H1 (cell line): Measurements from ENCODE around the gene CDH2. TPM values are rescaled to one million over a fixed set of nuclear protein-coding genes. Genes with fewer than 3 reads are reported as not detected.

Experiments used
- CTCF ChIA-PET: fragments of 300-600 bp; sonication (Branson Sonifier 250); formaldehyde crosslinking; loops from one replicate; lab custom pipeline; 2021; ENCODE audit not compliant: partially characterized antibody; lab: Charles Lee
- POLR2A ChIA-PET: fragments of 300-600 bp; sonication (Branson Sonifier 250); formaldehyde crosslinking; loops from one replicate; lab custom pipeline; 2021; ENCODE audit warnings: inconsistent platforms; ENCODE audit not compliant: partially characterized antibody; lab: Charles Lee
- DNase-seq, 2 experiments: peaks; one replicate each; pipeline versions ENCODE4 v3.0.0 to v3.0.0-alpha.2; 2010 to 2022; ENCODE audit warnings: low spot score in 2 of 2, low read depth in 1 of 2, mixed read lengths in 1 of 2
- FAIRE-seq: peaks from 2 replicates; lab custom pipeline; 2011; peaks lifted over from hg19 to GRCh38; lab: Jason Lieb, UNC
- H2AFZ ChIP-seq: 2 replicates; pipeline ENCODE4 v1.8.1; 2012; ENCODE audit warnings: low read length, inconsistent platforms
- H2AK5ac ChIP-seq: 2 replicates; pipeline ENCODE4 v1.6.1; 2013; ENCODE audit warnings: low read depth, low read length
- H2BK120ac ChIP-seq: replicated peaks from 2 replicates; pipeline ENCODE3; 2013; ENCODE audit warnings: low read depth, low read length, inconsistent platforms
- H2BK12ac ChIP-seq: 2 replicates; pipeline ENCODE4 v1.6.1; 2013; ENCODE audit warnings: low read depth, low read length
- H2BK15ac ChIP-seq: 2 replicates; pipeline ENCODE4 v1.6.1; 2013; ENCODE audit warnings: low read length
- H2BK20ac ChIP-seq: 2 replicates; pipeline ENCODE4 v1.6.1; 2013; ENCODE audit warnings: low read length
- H2BK5ac ChIP-seq: 2 replicates; pipeline ENCODE4 v1.6.1; 2013; ENCODE audit warnings: low read depth, low read length
- H3K14ac ChIP-seq: 2 replicates; pipeline ENCODE4 v1.6.1; 2013; ENCODE audit warnings: inconsistent platforms; ENCODE audit not compliant: insufficient read length
- H3K18ac ChIP-seq: 2 replicates; pipeline ENCODE4 v1.6.1; 2013; ENCODE audit warnings: low read length; ENCODE audit errors: extremely low read depth
- H3K23ac ChIP-seq: 2 replicates; pipeline ENCODE4 v1.6.1; 2013; ENCODE audit warnings: inconsistent platforms; ENCODE audit not compliant: insufficient read length
- H3K23me2 ChIP-seq: 2 replicates; pipeline ENCODE4 v1.6.1; 2013; ENCODE audit warnings: low read depth, low read length
- H3K27ac ChIP-seq: 2 replicates; pipeline ENCODE4 v1.6.1; 2011; ENCODE audit warnings: low read depth, low read length, inconsistent platforms
- H3K27me3 ChIP-seq, 4 experiments: replicated peaks in 1 of 4; 1 replicate in 1 of 4; 2 replicates in 3 of 4; pipeline versions ENCODE4 v1.6.1 to v1.8.1; 2011 to 2013; ENCODE audit warnings: low read length in 3 of 4, mild to moderate bottlenecking in 3 of 4, inconsistent platforms in 2 of 4, mixed read lengths in 2 of 4, moderate library complexity in 1 of 4; ENCODE audit not compliant: control insufficient read depth in 3 of 4, insufficient read depth in 3 of 4; ENCODE audit errors: extremely low read depth in 1 of 4
- H3K36me3 ChIP-seq, 4 experiments: 2 replicates each; pipeline versions ENCODE4 v1.6.1 to v1.8.1; 2011 to 2013; ENCODE audit warnings: mild to moderate bottlenecking in 4 of 4, low read length in 3 of 4, moderate library complexity in 2 of 4, control low read depth in 1 of 4, inconsistent platforms in 1 of 4; ENCODE audit not compliant: insufficient read depth in 4 of 4, control insufficient read depth in 2 of 4
- H3K4ac ChIP-seq: replicated peaks from 2 replicates; pipeline ENCODE3; 2013; ENCODE audit warnings: low read length, low read depth, mixed read lengths, inconsistent platforms; ENCODE audit not compliant: insufficient read length
- H3K4me1 ChIP-seq, 4 experiments: replicated peaks in 1 of 4; 1 replicate in 1 of 4; 2 replicates in 3 of 4; pipeline versions ENCODE4 v1.6.1 to v1.8.1; 2011 to 2013; ENCODE audit warnings: low read length in 3 of 4, inconsistent platforms in 2 of 4, mixed read lengths in 1 of 4; ENCODE audit not compliant: insufficient read depth in 4 of 4, control insufficient read depth in 3 of 4
- H3K4me2 ChIP-seq, 2 experiments: 2 replicates each; pipeline versions ENCODE4 v1.6.1 to v1.8.1; 2011 to 2013; ENCODE audit warnings: low read depth in 2 of 2, low read length in 2 of 2, control low read depth in 1 of 2, inconsistent platforms in 1 of 2, mild to moderate bottlenecking in 1 of 2; ENCODE audit not compliant: insufficient read depth in 1 of 2
- H3K4me3 ChIP-seq, 4 experiments: fragments of 200-600, 300-600 bp in 1 of 4; sonication (generic), shearing (Covaris generic), sonication (Bioruptor Twin) in 1 of 4; 2 replicates each; pipeline versions ENCODE4 v1.5.1 to v1.8.1; 2011 to 2016; ENCODE audit warnings: low read length in 4 of 4, low read depth in 3 of 4, control low read depth in 2 of 4, inconsistent platforms in 2 of 4, mild to moderate bottlenecking in 2 of 4, mixed read lengths in 1 of 4, moderate library complexity in 1 of 4; ENCODE audit not compliant: insufficient read depth in 2 of 4; ENCODE audit errors: extremely low read depth in 1 of 4
- H3K56ac ChIP-seq: replicated peaks from 2 replicates; pipeline ENCODE3; 2013; ENCODE audit warnings: low read depth, mild to moderate bottlenecking, mixed read lengths, low read length, inconsistent platforms; ENCODE audit not compliant: insufficient read length
- H3K79me1 ChIP-seq: 2 replicates; pipeline ENCODE4 v1.6.1; 2013; ENCODE audit warnings: low read depth, low read length, control low read depth
- H3K79me2 ChIP-seq, 2 experiments: 2 replicates each; pipeline versions ENCODE4 v1.6.1 to v1.8.1; 2012 to 2013; ENCODE audit warnings: low read length in 2 of 2, mild to moderate bottlenecking in 2 of 2, inconsistent platforms in 1 of 2; ENCODE audit not compliant: insufficient read depth in 2 of 2, control insufficient read depth in 1 of 2
- H3K9ac ChIP-seq, 4 experiments: replicated peaks in 1 of 4; 1 replicate in 1 of 4; 2 replicates in 3 of 4; pipeline versions ENCODE4 v1.6.1 to v1.8.1; 2011 to 2013; ENCODE audit warnings: low read depth in 3 of 4, low read length in 3 of 4, control low read depth in 2 of 4, mild to moderate bottlenecking in 2 of 4, moderate library complexity in 2 of 4, inconsistent platforms in 1 of 4; ENCODE audit errors: extremely low read depth in 1 of 4
- H3K9me3 ChIP-seq, 2 experiments: 2 replicates each; pipeline versions ENCODE4 v1.6.1 to v1.8.1; 2012 to 2013; ENCODE audit warnings: mild to moderate bottlenecking in 2 of 2, moderate library complexity in 2 of 2, control low read depth in 1 of 2, inconsistent platforms in 1 of 2, low read depth in 1 of 2, low read length in 1 of 2, mixed read lengths in 1 of 2; ENCODE audit not compliant: insufficient read depth in 2 of 2
- H4K20me1 ChIP-seq, 2 experiments: replicated peaks in 1 of 2; 2 replicates each; pipeline versions ENCODE3 to v1.8.1; 2011 to 2013; ENCODE audit warnings: inconsistent platforms in 2 of 2, low read length in 2 of 2, mild to moderate bottlenecking in 1 of 2; ENCODE audit not compliant: insufficient read depth in 2 of 2, control insufficient read depth in 1 of 2
- H4K5ac ChIP-seq: 2 replicates; pipeline ENCODE4 v1.6.1; 2013; ENCODE audit warnings: low read length, low read depth, mixed read lengths, inconsistent platforms; ENCODE audit not compliant: insufficient read length
- H4K8ac ChIP-seq: 2 replicates; pipeline ENCODE4 v1.8.0; 2013; ENCODE audit warnings: mild to moderate bottlenecking, moderate library complexity, low read length, inconsistent platforms; ENCODE audit not compliant: insufficient read depth; ENCODE audit errors: extremely low read depth
- H4K91ac ChIP-seq: replicated peaks from 2 replicates; pipeline ENCODE3; 2013; ENCODE audit warnings: low read length, mixed read lengths, inconsistent platforms; ENCODE audit not compliant: insufficient read length
- JUN ChIP-seq: IDR thresholded peaks from 2 replicates; pipeline ENCODE4 v1.6.1; 2011; ENCODE audit warnings: low read depth, mild to moderate bottlenecking, improper control_type of control experiment, low read length
- NRF1 ChIP-seq: IDR thresholded peaks from 2 replicates; pipeline ENCODE4 v1.6.1; 2011; ENCODE audit warnings: mild to moderate bottlenecking, low read depth, low read length, improper control_type of control experiment
- RAD21 ChIP-seq, 2 experiments: IDR thresholded peaks in 1 of 2; conservative IDR thresholded peaks in 1 of 2; 2 replicates each; pipeline ENCODE4 v1.6.1; 2011; ENCODE audit warnings: low read depth in 2 of 2, low read length in 2 of 2, improper control_type of control experiment in 1 of 2, inconsistent platforms in 1 of 2, mild to moderate bottlenecking in 1 of 2, moderate library complexity in 1 of 2
- RBBP5 ChIP-seq: IDR thresholded peaks from 2 replicates; pipeline ENCODE4 v1.7.1; 2012; ENCODE audit warnings: low read depth, mild to moderate bottlenecking, inconsistent platforms, low read length, moderate library complexity, borderline replicate concordance
- RXRA ChIP-seq: IDR thresholded peaks from 2 replicates; pipeline ENCODE4 v1.6.1; 2011; ENCODE audit warnings: low read depth, mild to moderate bottlenecking, low read length, moderate library complexity; ENCODE audit not compliant: insufficient read depth
- SP2 ChIP-seq: IDR thresholded peaks from 2 replicates; pipeline ENCODE4 v1.6.1; 2012; ENCODE audit warnings: mild to moderate bottlenecking, low read length, inconsistent platforms
- WGBS, 2 experiments: shearing (Covaris generic) in 1 of 2; methylation state at CpG; one replicate each; pipeline versions ENCODE4 v1.1.6 to v1.1.7; 2013 to 2015; ENCODE audit warnings: low lambda C conversion rate in 2 of 2, mixed read lengths in 2 of 2, inconsistent platforms in 1 of 2, low coverage in 1 of 2, missing lambda C conversion rate in 1 of 2; ENCODE audit not compliant: insufficient replicate concordance in 2 of 2, insufficient coverage in 1 of 2, insufficient read length in 1 of 2; ENCODE audit errors: extremely low coverage in 1 of 2, missing lambda C conversion rate in 1 of 2; 5-methylcytosine and 5-hydroxymethylcytosine counted together
- polyA plus RNA-seq, 7 experiments: library from polyadenylated mRNA; depleted of rRNA in 3 of 7; stranded (reverse) in 5 of 7; unstranded in 2 of 7; fragments of >200 nt in 5 of 7; fragments of 200-250 nt in 2 of 7; gene quantifications; 1 replicate in 5 of 7; 2 replicates in 1 of 7; 4 replicates in 1 of 7; pipeline versions ENCODE4 v1.2.1 to v1.2.3, GENCODE V29; 2011 to 2013; ENCODE audit warnings: missing spikeins in 2 of 7, mixed read lengths in 2 of 7
- total RNA-seq: library from RNA; stranded (reverse); fragmentation: NEBNext Ultra II Directional; extraction: Animal tissue kit (Norgen Biotek cat#: 25700); gene quantifications from 2 replicates; pipeline ENCODE4 v1.2.1, GENCODE V29; 2021

CDH2 gene
- total and polyA plus RNA-seq, 2 of the 8 experiments (the other 6 are each of a cell fraction or from before 2014, with no cell fraction given): 15.0 to 56.5 TPM

GRCh38 chr18:28198620-28199019 is 21.7 kb upstream of the CDH2 start:
- H3K4me3 ChIP-seq: no peak overlapping the region
- H4K20me1 ChIP-seq: no peaks in the 10 kb centered on the region
- no peaks in the 10 kb centered on the region for H3K36me3 ChIP-seq
- H2BK120ac ChIP-seq: no peak overlapping the region
- no peak overlapping the region for H4K91ac ChIP-seq
- no peak overlapping the region for H4K8ac ChIP-seq
- DNase-seq: no peak
- no peaks in the 10 kb centered on the region for H3K4me1 ChIP-seq
- no peak overlapping the region for H3K14ac ChIP-seq
- H3K18ac ChIP-seq: no peak overlapping the region
- H3K79me1 ChIP-seq: no peaks in the 10 kb centered on the region
- H3K9ac ChIP-seq: no peak overlapping the region
- H2BK20ac ChIP-seq: no peak overlapping the region
- no peak overlapping the region for H2BK5ac ChIP-seq
- H3K56ac ChIP-seq: no peak overlapping the region
- H3K4ac ChIP-seq: no peak overlapping the region
- FAIRE-seq: no peak
- H3K23ac ChIP-seq: no peak overlapping the region
- H3K79me2 ChIP-seq: no peaks in the 10 kb centered on the region
- CTCF ChIA-PET: no interaction called here
- H4K5ac ChIP-seq: no peak overlapping the region
- 94% methylated on average over 5 of the region's 5 CpGs; no CpG with 5 or more reads in 1 of the 2 experiments for WGBS, 2 experiments
- no peak overlapping the region for H2BK15ac ChIP-seq
- POLR2A ChIA-PET: no interaction called here
- H2BK12ac ChIP-seq: no peak overlapping the region
- no peak overlapping the region for H3K4me2 ChIP-seq
- no peaks in the 10 kb centered on the region for H3K23me2 ChIP-seq
- H3K27me3 ChIP-seq: no peaks in the 10 kb centered on the region
- H3K9me3 ChIP-seq: no peaks in the 10 kb centered on the region
- no peak overlapping the region for H2AFZ ChIP-seq
- no peak overlapping the region for H3K27ac ChIP-seq
- H2AK5ac ChIP-seq: no peak overlapping the region
- no peak for TF ChIP-seq RXRA
- TF ChIP-seq SP2: no peak
- no peak for TF ChIP-seq JUN
- TF ChIP-seq RAD21 (IDR thresholded peaks at IDR 0.05 in 1 of 2, conservative IDR thresholded peaks at IDR 0.05 in 1 of 2; ENCODE audit: low read depth in 2 of 2, low read length in 2 of 2): no peak
- TF ChIP-seq RBBP5: no peak
- no peak for TF ChIP-seq NRF1
